Measurements from ENCODE around the gene HES7.
A peak's percentile ranks its signal among the peaks of the same experiment; 100 is the strongest.

The HES7 gene

DNA sequence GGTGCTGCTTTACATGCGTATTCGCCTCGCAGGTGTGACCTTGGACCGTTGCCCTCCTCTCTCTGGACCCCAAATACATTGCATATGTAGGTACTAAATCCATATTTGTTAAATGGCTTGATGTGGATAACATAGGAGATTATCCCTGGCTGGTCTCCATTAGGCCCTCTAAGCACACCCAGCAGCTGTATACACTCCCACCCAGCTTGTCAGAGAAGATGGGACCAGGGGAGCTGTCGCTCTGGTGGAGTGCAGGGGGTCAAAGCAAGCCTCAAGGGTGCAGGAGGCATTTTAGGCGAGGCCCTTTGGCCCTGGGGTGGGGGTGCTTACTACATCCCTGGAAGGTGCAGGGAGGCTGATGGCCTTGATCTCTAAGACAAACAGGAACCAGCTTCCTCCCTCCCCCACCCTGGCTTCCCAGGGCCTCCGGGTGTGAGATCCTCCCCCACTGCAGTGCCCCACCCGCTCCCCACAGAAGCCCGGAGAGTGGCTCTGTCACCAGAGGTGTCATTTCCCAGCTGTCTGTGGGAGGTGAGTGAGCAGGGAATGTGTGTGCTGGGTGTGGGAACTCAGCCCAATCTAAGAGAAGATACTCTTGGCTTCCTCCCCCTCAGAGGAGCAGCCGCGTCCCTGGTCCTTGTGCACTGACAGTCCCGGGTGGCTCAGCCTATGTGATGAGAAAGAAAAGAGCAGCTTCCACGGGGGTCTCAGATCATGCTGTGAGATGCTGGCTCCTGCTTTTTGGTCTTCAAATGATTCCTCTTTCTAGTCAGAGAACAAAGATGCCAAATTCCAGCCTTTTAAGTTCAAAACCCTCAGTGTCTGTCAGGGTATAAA, 40.3 kb upstream of the HES7 start:
- no peak for TF ChIP-seq CTCF (IDR thresholded peaks at IDR 0.05; ENCODE audit: low read depth, low read length)
- peak overlapping the region in 1 of 2 donors; percentile 4 for H3K4me3 ChIP-seq (replicated peaks in 1 of 2; ENCODE audit: low read depth in 2 of 2, low read length in 2 of 2)
- DNase-seq (ENCODE audit: low read depth in 2 of 2), result peak in 1 of 2 donors; percentile 61

DNA sequence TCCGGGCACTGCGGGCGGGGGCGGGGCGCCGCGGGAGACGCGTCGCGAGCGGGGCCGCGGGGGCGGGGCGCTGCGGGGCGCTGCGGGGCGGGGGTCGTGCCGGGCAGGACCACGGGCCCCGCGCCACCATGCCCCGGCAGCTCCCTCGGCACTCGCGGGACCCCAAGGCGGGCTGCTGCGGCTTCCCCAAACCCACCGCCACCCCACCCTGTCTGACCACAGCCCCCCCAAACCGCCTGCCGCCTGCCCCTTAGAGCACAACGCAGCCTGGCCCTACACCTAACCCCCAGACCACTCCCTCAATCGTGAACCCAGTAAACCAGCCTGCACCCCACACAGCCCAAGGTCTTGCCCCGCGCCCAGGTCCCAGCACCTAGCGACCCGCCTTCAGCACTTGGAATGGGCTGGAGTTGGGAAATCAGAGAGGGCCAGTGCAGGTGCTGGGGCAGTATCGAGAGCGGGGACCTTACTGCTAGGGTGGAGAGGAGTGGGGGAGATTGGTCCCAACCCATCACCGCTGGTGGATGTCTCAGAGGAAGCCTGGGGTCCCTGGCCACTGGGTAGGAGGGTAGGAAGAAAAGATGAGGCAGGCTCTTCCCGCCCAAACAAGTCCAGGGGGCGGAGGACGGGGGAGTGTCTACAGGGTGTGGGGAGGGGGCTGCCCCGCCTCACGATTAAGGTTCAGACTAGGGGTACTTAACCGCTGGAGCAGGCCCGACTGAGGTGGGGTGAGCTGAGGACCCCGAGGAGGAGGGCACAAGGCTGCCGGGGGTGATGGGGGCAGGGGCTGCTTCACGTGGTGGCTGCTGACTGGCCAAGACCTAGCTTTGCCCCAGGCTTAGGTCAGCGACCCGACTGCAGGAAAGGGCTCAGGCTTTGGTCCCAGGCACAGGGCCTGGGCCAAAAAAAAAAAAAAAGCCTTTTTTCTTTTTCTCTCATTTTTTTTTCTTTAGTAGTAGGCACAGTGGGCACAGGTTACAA, 39.4 kb upstream of the HES7 start:
- DNase-seq (ENCODE audit: low read depth in 2 of 2), result no peak
- TF ChIP-seq CTCF (IDR thresholded peaks at IDR 0.05; ENCODE audit: low read depth, low read length), result no peak

GRCh38 chr17:8162233-8162996, 38.5 kb upstream of the HES7 start, which contains the start of gene VAMP2:
VAMP2 (minus strand) TSS chr17:8162948; CDS start chr17:8162879, 69 bp downstream.
- H3K4me3 ChIP-seq (replicated peaks in 1 of 2; ENCODE audit: low read depth in 2 of 2, low read length in 2 of 2), result peak within 1 kb of the TSS; percentile 90 to 94
- DNase-seq (ENCODE audit: low read depth in 2 of 2), result peak; percentile 64 to 79
- no peak for TF ChIP-seq CTCF (IDR thresholded peaks at IDR 0.05; ENCODE audit: low read depth, low read length)

More for the DNA sequence above, 39.4 kb upstream of the HES7 start:
- peak overlapping the region; percentile 56 to 90 for H3K4me3 ChIP-seq (replicated peaks in 1 of 2; ENCODE audit: low read depth in 2 of 2, low read length in 2 of 2)

DNA sequence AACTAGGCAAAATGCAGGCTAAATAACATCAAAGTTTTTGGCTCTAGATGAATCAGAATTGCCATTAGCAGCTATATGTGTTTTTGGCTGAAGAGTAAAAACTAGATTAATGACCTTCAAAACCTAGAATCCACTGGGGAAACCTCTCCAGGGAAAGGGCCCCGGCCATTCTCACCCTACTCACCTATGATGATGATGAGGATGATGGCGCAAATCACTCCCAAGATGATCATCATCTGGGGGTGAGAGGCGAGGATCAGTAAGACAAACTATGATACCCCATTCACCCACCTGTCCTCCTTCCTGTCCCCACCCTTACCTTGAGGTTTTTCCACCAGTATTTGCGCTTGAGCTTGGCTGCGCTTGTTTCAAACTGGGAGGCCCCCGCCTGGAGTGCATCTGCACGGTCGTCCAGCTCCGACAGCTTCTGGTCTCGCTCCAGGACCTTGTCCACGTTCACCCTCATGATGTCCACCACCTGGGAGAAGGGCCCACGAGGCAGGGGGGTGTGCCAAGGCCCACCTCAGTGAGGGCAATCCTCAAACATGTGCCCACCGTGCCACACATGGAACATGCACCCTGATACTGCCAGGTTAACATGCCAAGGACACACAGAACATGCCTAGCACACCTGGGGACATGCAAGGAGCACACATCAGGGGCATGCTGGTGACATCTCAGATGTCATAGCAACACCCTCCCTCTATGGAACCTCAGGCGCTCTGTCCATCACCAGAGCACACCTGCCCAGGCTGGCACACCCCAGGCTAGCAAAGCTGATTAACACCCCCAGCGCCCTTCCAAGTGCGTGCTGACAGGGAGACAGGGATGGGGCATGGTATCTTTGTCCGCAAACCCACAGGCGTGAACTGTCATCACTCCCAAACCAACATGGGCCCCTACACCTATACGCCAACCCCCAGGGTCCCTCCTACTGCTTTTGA, 37.7 kb upstream of the HES7 start:
- no peak for DNase-seq (ENCODE audit: low read depth in 2 of 2)
- H3K4me3 ChIP-seq (replicated peaks in 1 of 2; ENCODE audit: low read depth in 2 of 2, low read length in 2 of 2), result peak overlapping the region; percentile 90 to 94
- TF ChIP-seq CTCF (IDR thresholded peaks at IDR 0.05; ENCODE audit: low read depth, low read length), result no peak

- no peak overlapping the region for H3K4me3 ChIP-seq (replicated peaks in 1 of 2; ENCODE audit: low read depth in 2 of 2, low read length in 2 of 2)
- no peak for DNase-seq (ENCODE audit: low read depth in 2 of 2)
- no peak for TF ChIP-seq CTCF (IDR thresholded peaks at IDR 0.05; ENCODE audit: low read depth, low read length)
Observed at GRCh38 chr17:8160741-8161221, 36.9 kb upstream of the HES7 start.
